Effector memory CD8-positive, alpha-beta T cell (primary cell): ENCODE results near the gene RAB3C.
"Not testable (repeated sequence)": the region's sequence is repeated elsewhere in the genome, so short reads cannot be mapped to it uniquely, and the experiment has no call there.

Experiments used
- ATAC-seq: fragments of 150-1000 bp; cut with Tn5 transposase; replicated peaks from 2 replicates; pipeline ENCODE4 v1.10.0; 2021; ENCODE audit warnings: mild to moderate bottlenecking, moderate library complexity
- DNase-seq, 3 experiments: peaks; one replicate each; pipeline ENCODE4 v3.0.0; 2021
- H3K27ac Mint-ChIP-seq, 2 donors: one replicate each; pipeline ENCODE4 v1.8.0; 2022; ENCODE audit warnings: mild to moderate bottlenecking in 2 of 2, mixed read lengths in 2 of 2, moderate library complexity in 2 of 2
- H3K27me3 Mint-ChIP-seq, 2 donors: one replicate each; pipeline ENCODE4 v1.8.0; 2022; ENCODE audit warnings: mixed read lengths in 2 of 2
- H3K36me3 Mint-ChIP-seq: one replicate; pipeline ENCODE4 v1.8.0; 2022; ENCODE audit warnings: mild to moderate bottlenecking, moderate library complexity, mixed read lengths; ENCODE audit not compliant: insufficient read depth
- H3K4me1 Mint-ChIP-seq, 2 donors: one replicate each; pipeline ENCODE4 v1.8.0; 2022; ENCODE audit warnings: low read depth in 2 of 2, mixed read lengths in 2 of 2
- H3K4me3 Mint-ChIP-seq, 2 donors: one replicate each; pipeline ENCODE4 v1.8.0; 2022; ENCODE audit warnings: mild to moderate bottlenecking in 2 of 2, mixed read lengths in 2 of 2, moderate library complexity in 2 of 2
- H3K9me3 Mint-ChIP-seq, 2 donors: one replicate each; pipeline ENCODE4 v1.8.0; 2022; ENCODE audit warnings: mixed read lengths in 2 of 2

RAB3C gene

DNA sequence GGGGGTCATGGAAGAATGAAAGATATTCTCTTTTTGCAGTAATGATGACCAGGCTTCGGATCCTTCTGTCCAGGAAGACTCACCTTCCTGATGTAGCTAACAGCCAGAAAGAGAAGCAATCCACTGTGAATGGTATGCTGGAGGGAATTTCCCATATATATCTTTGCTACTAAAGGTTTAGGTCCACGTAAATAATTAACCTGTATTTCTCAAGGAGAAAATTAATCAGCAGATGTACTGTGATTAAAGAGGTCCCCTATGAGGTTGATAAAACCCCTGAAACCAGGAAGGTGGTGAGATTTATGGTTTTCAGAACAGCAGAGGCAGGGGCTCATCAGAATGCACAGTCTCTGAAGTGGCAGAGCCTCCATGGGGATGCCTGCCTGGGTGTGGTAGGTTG lies 11.4 kb upstream of the RAB3C start:
- DNase-seq (no peak), ATAC-seq (no peak)
- Mint-ChIP-seq H3K4me3 (no peak overlapping the region), H3K36me3 (no peaks in the 10 kb centered on the region), H3K9me3 (peaks cover 0 to 3% of the 10 kb centered on the region in 2 donors), H3K4me1 (no peaks in the 10 kb centered on the region), H3K27ac (no peak overlapping the region), H3K27me3 (no peaks in the 10 kb centered on the region)

DNA sequence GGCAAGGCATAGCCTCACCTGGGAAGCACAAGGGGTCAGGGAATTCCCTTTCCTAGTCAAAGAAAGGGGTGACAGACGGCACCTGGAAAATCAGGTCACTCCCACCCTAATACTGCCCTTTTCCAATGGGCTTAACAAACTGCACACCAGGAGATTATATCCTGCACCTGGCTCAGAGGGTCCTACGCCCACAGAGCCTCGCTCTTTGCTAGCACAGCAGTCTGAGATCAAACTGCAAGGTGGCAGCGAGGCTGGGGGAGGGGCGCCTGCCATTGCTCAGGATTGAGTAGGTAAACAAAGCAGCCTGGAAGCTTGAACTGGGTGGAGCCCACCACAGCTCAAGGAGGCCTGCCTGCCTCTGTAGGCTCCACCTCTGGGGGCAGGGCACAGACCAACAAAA lies 9.9 kb upstream of the RAB3C start:
- H3K27me3 Mint-ChIP-seq, H3K27ac Mint-ChIP-seq, H3K4me3 Mint-ChIP-seq, H3K9me3 Mint-ChIP-seq, DNase-seq, ATAC-seq, H3K4me1 Mint-ChIP-seq, H3K36me3 Mint-ChIP-seq: not testable (repeated sequence)

DNA sequence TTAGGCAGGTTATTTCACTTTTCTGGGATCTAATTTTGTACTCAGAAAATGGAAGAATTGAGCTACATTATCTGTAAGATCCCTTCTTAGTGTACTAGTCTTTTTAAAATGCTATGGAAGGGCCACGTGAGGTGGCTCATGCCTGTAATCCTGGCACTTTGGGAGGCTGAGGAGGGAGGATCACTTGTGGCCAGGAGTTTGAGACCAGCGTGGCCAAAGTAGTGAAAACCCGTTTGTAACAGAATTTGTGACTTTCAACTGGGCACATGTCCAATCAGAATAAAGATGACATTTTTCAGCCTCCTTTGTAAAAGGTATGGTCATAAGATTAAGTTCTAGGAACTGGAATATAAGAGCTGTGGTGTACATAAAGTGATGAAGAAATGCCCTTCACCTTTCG lies 3.1 kb upstream of the RAB3C start:
- DNase-seq (no peak), ATAC-seq (no peak)
- Mint-ChIP-seq H3K27ac (no peak overlapping the region), H3K4me1 (peaks cover 0 to 17% of the 10 kb centered on the region in 2 donors), H3K4me3 (no peak overlapping the region), H3K9me3 (peaks cover 0 to 7% of the 10 kb centered on the region in 2 donors), H3K36me3 (peaks cover 5% of the 10 kb centered on the region), H3K27me3 (peaks cover 27 to 32% of the 10 kb centered on the region in 2 donors)

DNA sequence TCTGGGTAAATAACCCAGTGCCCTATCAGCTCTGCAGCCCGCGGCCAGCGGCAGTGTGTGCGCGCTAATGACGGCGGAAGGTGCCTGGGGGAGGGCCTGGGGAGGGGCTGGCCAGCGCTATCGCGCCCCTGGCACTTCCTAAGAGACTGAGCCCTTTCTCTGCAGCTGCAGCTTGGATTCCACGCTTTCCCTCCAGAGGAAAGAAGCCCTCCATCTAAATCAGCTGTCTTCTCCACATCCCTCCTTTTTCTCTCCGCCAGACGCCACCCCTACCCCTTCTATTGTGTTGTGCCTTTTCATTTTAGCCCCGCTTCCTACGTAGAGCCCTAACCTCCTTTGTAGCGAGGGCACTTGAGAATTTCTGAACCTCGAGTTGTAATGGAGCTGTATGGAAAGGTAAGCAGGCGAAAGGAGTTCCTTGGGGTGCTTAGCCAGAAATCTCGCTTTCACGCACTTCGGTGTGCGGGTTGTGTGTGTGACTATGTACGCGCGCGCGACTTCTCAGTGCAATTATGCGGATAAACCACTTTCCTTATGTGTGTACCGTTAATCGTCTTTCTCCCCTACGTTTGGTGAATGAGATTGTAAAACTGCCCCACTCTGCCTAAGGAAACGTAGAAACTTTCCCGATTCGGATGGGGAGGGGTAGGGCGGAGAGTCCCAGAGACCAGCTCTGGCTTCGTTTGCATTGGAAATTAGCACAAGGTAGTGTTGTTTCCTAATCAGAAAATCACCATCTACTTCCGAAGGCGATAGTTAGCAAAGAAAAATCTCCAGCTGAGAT lies 664 bp upstream of the RAB3C start:
- Mint-ChIP-seq H3K4me1 (peaks cover 0 to 17% of the 10 kb centered on the region in 2 donors), H3K27ac (no peak overlapping the region), H3K4me3 (peak overlapping the region in 1 of 2 donors; percentile 72), H3K36me3 (peaks cover 5% of the 10 kb centered on the region), H3K9me3 (peaks cover 0 to 7% of the 10 kb centered on the region in 2 donors), H3K27me3 (peaks cover 27 to 32% of the 10 kb centered on the region in 2 donors)
- no peak for ATAC-seq
- DNase-seq, result no peak

DNA sequence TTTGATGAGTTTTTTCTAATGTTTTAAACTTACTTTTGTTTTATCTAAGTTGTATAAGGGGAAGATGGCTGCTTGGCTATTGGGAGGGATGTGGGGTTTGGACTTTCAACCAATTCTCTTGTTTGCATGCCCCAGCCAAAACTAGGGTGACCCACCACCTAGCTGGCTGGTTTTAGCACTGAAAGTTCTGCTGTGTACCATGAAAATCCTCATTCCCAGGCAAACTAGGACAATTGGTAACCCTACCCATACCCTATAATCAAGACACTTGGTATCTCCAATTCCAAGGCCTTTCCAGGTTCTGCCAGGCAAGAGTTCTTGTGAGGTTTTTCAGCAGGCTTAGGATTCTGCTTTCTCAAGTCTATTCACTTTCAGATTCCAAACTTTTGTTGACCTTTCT lies 13.1 kb downstream of the RAB3C start:
- DNase-seq, result no peak
- no peak for ATAC-seq
- Mint-ChIP-seq H3K4me3 (no peak overlapping the region), H3K27me3 (no peaks in the 10 kb centered on the region), H3K4me1 (no peaks in the 10 kb centered on the region), H3K9me3 (no peaks in the 10 kb centered on the region), H3K36me3 (no peaks in the 10 kb centered on the region), H3K27ac (no peak overlapping the region)

DNA sequence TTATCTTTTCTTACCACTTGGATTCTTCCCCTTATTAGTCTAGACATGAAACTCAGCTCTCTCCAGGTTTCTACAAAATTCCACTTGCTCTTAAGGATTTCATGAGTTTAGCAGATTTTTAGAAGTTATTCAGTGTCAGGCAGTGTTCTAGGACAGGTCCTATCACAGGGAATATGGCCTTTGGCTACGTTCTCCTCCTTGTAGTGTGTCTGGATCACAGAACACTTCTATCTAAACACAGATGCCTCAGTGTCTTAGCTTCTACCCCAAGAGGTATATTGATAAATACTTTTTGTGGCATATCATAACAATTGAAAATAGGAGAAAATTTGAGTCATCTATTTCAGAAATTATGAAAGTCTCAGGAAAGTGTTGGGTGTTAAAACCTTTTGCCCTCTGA lies 15.6 kb downstream of the RAB3C start:
- Mint-ChIP-seq H3K4me1 (peaks cover 0 to 1% of the 10 kb centered on the region in 2 donors), H3K4me3 (no peak overlapping the region), H3K9me3 (peaks cover 2 to 8% of the 10 kb centered on the region in 2 donors), H3K36me3 (no peaks in the 10 kb centered on the region), H3K27me3 (no peaks in the 10 kb centered on the region), H3K27ac (no peak overlapping the region)
- DNase-seq (no peak), ATAC-seq (no peak)

DNA sequence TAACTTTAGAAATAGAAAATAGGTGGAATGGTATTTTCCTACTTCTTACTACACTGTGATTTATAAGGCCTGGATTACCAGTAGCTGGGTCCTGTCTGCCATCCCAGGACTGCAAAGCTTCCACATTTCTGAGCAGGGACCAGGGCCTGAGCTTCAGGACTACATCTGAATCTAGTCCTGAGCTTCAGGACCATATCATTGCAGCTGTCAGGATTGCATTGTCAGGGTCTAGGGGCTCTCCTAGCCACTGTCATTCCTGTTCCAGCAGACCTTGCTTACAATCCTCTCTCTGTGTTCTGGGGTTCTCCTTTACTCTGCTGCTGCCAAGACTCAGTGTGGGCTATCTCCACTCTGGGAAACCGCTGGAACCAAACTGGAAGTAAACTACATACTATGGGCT lies 16.3 kb downstream of the RAB3C start:
- DNase-seq (no peak), ATAC-seq (no peak)
- Mint-ChIP-seq H3K36me3 (no peaks in the 10 kb centered on the region), H3K4me1 (peaks cover 0 to 1% of the 10 kb centered on the region in 2 donors), H3K27me3 (no peaks in the 10 kb centered on the region), H3K9me3 (peaks cover 7 to 8% of the 10 kb centered on the region in 2 donors), H3K27ac (no peak overlapping the region), H3K4me3 (no peak overlapping the region)

DNA sequence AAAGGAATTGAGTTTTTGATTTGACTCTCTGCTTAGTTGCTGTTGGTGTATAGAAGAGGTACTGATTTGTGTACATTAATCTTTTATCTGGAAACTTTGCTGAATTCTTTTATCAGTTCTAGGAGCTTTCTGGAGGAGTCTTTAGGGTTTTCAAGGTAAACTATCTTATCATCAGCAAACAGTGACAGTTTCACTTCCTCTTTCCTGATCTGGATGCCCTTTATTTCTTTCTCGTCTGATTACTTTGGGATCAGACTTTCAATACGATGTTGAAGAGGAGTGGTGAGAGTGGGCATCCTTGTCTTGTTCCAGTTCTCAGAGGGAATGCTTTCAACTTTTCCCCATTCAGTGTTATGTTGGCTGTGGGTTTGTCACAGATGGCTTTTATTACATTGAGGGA lies 17.7 kb downstream of the RAB3C start:
- DNase-seq, H3K36me3 Mint-ChIP-seq, ATAC-seq, H3K27me3 Mint-ChIP-seq, H3K9me3 Mint-ChIP-seq, H3K4me3 Mint-ChIP-seq, H3K4me1 Mint-ChIP-seq, H3K27ac Mint-ChIP-seq: not testable (repeated sequence)

DNA sequence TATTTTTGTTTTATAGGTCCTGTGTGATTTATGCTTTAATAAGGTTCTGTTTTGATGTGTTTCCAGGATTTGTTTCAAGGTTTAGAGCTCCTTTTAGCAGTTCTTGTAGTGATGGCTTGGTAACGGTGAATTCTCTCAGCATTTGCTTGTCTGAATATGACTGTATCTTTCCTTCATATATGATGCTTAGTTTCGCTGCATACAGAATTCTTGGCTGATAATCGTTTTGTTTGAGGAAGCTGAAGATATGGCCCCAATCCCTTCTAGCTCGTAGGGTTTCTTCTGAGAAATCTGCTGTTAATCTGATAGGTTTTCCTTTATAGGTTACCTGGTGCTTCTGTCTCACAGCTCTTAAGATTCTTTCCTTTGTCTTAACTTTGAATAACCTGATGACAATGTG lies 20.0 kb downstream of the RAB3C start:
- Mint-ChIP-seq H3K9me3 (peaks cover 10 to 14% of the 10 kb centered on the region in 2 donors), H3K27me3 (peaks cover 0 to 13% of the 10 kb centered on the region in 2 donors)
- not testable (repeated sequence) for H3K4me3 Mint-ChIP-seq, DNase-seq, H3K4me1 Mint-ChIP-seq, ATAC-seq, H3K27ac Mint-ChIP-seq, H3K36me3 Mint-ChIP-seq

DNA sequence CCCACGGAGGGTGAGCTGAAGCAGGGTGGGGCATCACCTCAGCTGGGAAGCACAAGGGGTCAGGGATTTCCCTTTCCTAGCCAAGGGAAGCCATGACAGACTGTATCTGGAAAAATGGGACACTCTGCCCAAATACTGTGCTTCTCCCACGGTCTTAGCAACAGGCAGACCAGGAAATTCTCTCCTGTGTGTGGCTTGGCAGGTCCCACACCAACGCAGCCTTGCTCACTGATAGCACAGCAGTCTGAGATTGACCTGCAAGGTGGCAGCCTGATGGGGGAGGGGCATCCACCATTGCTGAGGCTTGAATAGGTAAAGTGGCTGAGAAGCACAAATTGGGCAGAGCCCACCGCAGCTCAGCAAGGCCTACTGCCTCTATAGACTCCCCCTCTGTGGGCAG lies 23.2 kb downstream of the RAB3C start:
- Mint-ChIP-seq H3K4me3 (no peak overlapping the region), H3K36me3 (no peaks in the 10 kb centered on the region), H3K27me3 (peaks cover 0 to 13% of the 10 kb centered on the region in 2 donors), H3K27ac (no peak overlapping the region), H3K9me3 (peaks cover 11 to 14% of the 10 kb centered on the region in 2 donors), H3K4me1 (peaks cover 0 to 1% of the 10 kb centered on the region in 2 donors)
- ATAC-seq, result no peak
- DNase-seq, result no peak

DNA sequence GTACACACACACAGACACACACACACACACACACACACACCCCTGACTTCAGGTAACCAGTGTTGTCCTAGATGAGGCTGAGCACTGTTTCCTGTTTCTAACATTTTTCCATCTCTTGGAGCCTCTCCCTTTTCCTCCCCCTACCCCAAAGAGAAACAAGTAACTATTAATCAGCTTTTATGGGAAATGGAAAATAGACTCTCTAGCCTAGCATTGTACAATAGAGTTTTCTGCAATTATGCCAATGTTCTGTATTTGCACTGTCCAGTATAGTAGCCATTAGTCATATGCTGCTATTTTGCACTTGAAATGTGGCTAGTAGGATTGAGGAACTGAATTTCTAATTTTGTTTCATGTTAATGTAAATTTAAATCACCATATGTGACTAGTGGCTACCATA lies 33.1 kb downstream of the RAB3C start:
- ATAC-seq, result no peak
- no peak overlapping the region for H3K4me3 Mint-ChIP-seq
- H3K9me3 Mint-ChIP-seq, result peaks cover 0 to 3% of the 10 kb centered on the region in 2 donors
- H3K36me3 Mint-ChIP-seq, result no peaks in the 10 kb centered on the region
- H3K27me3 Mint-ChIP-seq, result no peaks in the 10 kb centered on the region
- H3K27ac Mint-ChIP-seq, result no peak overlapping the region
- DNase-seq, result no peak
- H3K4me1 Mint-ChIP-seq, result no peaks in the 10 kb centered on the region

DNA sequence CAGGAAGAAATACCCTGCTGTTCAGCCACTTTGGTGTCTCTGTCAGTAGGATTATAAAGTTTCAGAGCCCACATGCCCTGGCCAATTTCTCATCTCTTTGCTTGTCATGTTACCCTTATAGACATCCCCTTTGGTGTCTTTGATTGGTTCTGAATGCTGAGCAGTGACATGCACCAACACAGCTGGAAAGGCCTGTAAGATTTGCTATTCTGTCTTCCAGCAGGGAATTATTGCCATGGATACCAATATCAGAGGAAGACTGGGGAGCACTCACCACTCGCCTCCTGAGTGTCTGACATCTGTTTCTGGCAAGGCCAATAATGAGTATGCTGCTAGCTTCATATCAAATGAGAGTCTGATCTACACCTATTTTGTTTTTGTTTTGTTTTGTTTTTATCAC lies 34.4 kb downstream of the RAB3C start:
- Mint-ChIP-seq H3K9me3 (peaks cover 0 to 3% of the 10 kb centered on the region in 2 donors), H3K36me3 (no peaks in the 10 kb centered on the region), H3K27ac (no peak overlapping the region), H3K4me1 (no peaks in the 10 kb centered on the region), H3K27me3 (no peaks in the 10 kb centered on the region), H3K4me3 (no peak overlapping the region)
- ATAC-seq (no peak), DNase-seq (no peak)

DNA sequence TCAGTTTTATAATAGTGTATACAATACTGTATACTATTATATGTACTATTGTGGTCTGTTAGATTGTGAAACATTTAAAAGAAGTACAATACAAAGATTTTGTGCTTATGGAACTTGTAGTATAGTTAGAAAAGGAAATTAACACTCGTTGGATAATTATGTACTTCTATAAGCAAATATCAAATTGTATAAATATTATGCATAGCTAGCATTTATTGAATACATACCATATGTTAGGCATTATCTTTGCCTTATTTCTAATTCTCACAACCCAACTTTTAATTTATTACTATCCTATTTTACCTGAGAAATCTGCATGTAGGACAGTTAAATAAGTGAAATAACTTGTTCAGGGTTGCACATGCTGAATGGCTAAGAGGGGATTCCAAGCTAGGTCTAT lies 37.5 kb downstream of the RAB3C start:
- Mint-ChIP-seq H3K27me3 (no peaks in the 10 kb centered on the region), H3K36me3 (no peaks in the 10 kb centered on the region)
- ATAC-seq, result no peak

More for the DNA sequence above, 37.5 kb downstream of the RAB3C start:
- Mint-ChIP-seq H3K27ac (no peak overlapping the region), H3K9me3 (peaks cover 0 to 3% of the 10 kb centered on the region in 2 donors), H3K4me3 (no peak overlapping the region), H3K4me1 (no peaks in the 10 kb centered on the region)
- DNase-seq, result no peak
